ENCODE measurements around the gene GJA5. TPM values are rescaled to one million over a fixed set of nuclear protein-coding genes. Genes with fewer than 3 reads are reported as not detected.

GJA5 gene
- total and polyA plus RNA-seq, 8 donors: 67.6 to 109 (median 83.2) TPM

DNA sequence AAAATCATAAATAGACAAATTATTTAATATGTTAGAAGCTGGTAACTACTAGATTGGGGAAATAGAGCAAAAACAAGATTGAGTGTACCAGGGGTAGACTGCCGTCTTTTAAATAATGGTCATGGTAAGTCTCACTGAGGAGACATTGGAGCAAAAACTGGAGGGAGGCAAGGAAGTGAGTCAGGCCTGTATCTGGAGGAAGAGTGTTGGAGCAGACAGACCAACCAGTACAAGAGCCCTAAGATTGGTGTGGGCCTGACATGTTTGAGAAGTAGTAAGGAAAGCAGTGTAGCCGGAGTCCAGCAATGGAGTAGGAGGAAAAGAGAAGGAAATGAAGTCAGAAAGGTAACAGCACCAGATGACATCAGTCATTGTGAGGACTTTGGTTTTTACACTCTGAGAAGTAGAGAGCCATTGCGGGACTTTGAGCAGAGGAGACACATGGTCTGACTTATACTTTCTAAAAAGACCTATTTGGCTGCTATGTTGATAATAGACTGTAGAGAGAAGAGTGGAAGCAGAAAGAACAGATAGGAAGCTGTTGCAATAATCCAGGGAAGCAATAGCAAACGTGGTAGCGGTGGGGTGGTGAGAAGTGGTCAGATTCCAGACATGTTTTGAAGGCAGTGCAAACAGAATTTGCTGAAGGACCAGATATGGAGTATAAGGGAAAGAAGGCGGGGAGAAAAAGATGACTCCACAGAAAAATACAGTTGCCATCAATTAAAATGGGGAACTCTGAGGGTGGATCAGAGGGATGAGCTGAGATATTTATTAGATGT, 44.7 kb upstream of the GJA5 start:
- H3K27ac ChIP-seq: no peak overlapping the region
- no peaks in the 10 kb centered on the region for H3K27me3 ChIP-seq
- no peaks in the 10 kb centered on the region for H3K36me3 ChIP-seq
- no peaks in the 10 kb centered on the region for H3K4me1 ChIP-seq
- no peak overlapping the region for H3K4me3 ChIP-seq
- DNase-seq (no peak), ATAC-seq (no peak)
- TF ChIP-seq, protein P1, sequence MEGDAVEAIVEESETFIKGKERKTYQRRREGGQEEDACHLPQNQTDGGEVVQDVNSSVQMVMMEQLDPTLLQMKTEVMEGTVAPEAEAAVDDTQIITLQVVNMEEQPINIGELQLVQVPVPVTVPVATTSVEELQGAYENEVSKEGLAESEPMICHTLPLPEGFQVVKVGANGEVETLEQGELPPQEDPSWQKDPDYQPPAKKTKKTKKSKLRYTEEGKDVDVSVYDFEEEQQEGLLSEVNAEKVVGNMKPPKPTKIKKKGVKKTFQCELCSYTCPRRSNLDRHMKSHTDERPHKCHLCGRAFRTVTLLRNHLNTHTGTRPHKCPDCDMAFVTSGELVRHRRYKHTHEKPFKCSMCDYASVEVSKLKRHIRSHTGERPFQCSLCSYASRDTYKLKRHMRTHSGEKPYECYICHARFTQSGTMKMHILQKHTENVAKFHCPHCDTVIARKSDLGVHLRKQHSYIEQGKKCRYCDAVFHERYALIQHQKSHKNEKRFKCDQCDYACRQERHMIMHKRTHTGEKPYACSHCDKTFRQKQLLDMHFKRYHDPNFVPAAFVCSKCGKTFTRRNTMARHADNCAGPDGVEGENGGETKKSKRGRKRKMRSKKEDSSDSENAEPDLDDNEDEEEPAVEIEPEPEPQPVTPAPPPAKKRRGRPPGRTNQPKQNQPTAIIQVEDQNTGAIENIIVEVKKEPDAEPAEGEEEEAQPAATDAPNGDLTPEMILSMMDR (IDR thresholded peaks at IDR 0.05): no peak
- H3K9me3 ChIP-seq: no peaks in the 10 kb centered on the region
- intact Hi-C loops (cut with DNase I): no loop called here

DNA sequence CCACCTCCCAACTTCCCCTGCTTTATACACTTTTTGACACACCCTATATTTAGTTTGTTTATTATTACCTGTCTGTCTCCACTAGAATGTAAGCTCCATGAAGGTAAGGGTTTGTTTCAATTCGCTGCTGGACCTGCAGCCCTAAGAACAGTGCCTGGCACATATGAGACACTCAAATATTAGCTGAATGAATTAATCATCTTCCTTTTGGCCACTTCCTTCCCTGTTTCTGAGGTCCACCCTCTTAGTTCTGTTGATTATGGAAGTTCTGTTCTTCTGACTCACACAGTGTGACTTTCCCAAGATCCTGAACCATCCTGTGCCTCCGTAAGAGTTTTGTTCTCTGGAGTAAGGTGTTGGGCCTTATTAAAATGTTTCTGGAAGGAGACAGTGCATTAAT, 40.4 kb upstream of the GJA5 start:
- no peak for DNase-seq
- Histone ChIP-seq H3K9me3 (no peaks in the 10 kb centered on the region), H3K4me1 (no peaks in the 10 kb centered on the region), H3K4me3 (no peak overlapping the region), H3K36me3 (no peaks in the 10 kb centered on the region), H3K27ac (no peak overlapping the region), H3K27me3 (no peaks in the 10 kb centered on the region)
- TF ChIP-seq, protein P1 (IDR thresholded peaks at IDR 0.05): no peak
- intact Hi-C loops (cut with DNase I): no loop called here
- ATAC-seq: no peak

DNA sequence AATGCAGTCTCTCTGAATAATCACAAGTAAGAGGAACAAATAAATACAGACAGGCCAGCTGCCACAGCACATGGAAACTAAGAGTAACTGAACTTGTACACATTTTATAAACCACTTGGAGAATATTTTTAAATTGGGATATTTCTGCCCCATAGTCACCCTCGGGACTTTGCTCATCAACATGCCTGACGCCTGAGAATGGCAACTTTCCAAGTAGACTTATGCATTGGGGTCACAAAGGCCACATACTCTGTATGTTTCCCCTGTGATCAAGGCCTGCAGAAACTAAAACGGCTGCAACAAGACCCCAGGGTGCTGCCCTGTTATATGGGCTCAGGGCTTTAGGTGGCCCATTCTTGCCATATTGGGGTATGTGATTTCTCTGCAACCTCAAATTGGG, 38.3 kb upstream of the GJA5 start:
- H3K4me3 ChIP-seq: no peak overlapping the region
- TF ChIP-seq, protein P1 (IDR thresholded peaks at IDR 0.05): no peak
- no peaks in the 10 kb centered on the region for H3K4me1 ChIP-seq
- DNase-seq: no peak
- no peaks in the 10 kb centered on the region for H3K36me3 ChIP-seq
- intact Hi-C loops (cut with DNase I): no loop called here
- H3K9me3 ChIP-seq: no peaks in the 10 kb centered on the region
- no peaks in the 10 kb centered on the region for H3K27me3 ChIP-seq
- no peak overlapping the region for H3K27ac ChIP-seq
- ATAC-seq: no peak

DNA sequence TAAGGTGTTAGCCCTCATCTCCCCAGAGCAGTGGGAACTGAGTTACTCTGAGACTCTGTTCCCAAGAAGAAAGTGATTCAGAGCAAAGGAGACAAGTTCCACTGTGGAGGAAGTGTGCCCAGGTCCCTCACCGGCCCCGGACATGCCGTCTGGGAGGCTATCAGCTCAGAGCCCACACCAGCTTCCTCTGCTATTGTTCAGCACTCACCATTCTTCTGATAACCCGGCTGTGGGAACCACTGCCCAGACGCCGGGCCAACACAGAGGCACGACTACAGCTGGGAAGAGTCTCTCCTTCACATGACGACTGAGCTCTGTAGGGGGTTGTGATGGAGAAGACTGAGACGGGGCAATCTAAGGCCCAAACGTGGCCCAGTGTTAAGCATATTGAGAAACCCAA, 34.2 kb upstream of the GJA5 start:
- DNase-seq: no peak
- Histone ChIP-seq H3K27me3 (no peaks in the 10 kb centered on the region), H3K27ac (no peak overlapping the region), H3K4me1 (no peaks in the 10 kb centered on the region), H3K4me3 (no peak overlapping the region), H3K9me3 (no peaks in the 10 kb centered on the region), H3K36me3 (no peaks in the 10 kb centered on the region)
- no peak for ATAC-seq
- TF ChIP-seq, protein P1 (IDR thresholded peaks at IDR 0.05): no peak
- intact Hi-C loops (cut with DNase I): no loop called here

DNA sequence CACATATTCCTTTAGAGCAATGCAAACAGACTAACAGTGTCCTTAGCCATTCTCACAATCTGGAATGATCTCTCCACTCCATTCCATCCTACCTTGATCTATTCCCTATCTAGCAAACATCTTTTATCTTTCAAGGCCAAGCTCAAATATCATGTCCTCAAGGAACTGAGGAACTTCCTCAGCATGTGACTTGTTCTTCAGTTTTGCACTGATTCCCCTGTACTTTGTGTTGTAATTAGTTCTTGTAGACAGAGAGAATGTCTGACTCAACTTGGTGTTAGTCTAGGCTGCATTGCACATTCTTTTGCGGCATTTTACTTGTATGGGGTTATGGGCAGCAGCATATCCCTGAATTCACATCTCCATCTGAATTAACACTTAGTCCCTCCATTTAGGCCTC, 31.5 kb upstream of the GJA5 start:
- Histone ChIP-seq H3K27ac (no peak overlapping the region), H3K4me1 (no peaks in the 10 kb centered on the region), H3K4me3 (no peak overlapping the region), H3K27me3 (no peaks in the 10 kb centered on the region), H3K36me3 (no peaks in the 10 kb centered on the region), H3K9me3 (no peaks in the 10 kb centered on the region)
- no peak for ATAC-seq
- DNase-seq: no peak
- TF ChIP-seq, protein P1 (IDR thresholded peaks at IDR 0.05): no peak
- intact Hi-C loops (cut with DNase I): no loop called here

All from left lung (tissue), 10 donors.